ENCODE results near the gene HUWE1. TPM values are rescaled to one million over a fixed set of nuclear protein-coding genes. Genes with fewer than 3 reads are reported as not detected.

The HUWE1 gene
- total and polyA plus RNA-seq, 2 of the 13 experiments (the other 11 are each of a cell fraction or from before 2014, with no cell fraction given): 63.2 to 68.1 TPM

GRCh38 chrX:53654376-53654775 lies 32.1 kb downstream of the HUWE1 start (continued):
- TF ChIP-seq RFX3 (CRISPR knock-in tag; IDR thresholded peaks at IDR 0.05): no peak
- TF ChIP-seq, protein P1, sequence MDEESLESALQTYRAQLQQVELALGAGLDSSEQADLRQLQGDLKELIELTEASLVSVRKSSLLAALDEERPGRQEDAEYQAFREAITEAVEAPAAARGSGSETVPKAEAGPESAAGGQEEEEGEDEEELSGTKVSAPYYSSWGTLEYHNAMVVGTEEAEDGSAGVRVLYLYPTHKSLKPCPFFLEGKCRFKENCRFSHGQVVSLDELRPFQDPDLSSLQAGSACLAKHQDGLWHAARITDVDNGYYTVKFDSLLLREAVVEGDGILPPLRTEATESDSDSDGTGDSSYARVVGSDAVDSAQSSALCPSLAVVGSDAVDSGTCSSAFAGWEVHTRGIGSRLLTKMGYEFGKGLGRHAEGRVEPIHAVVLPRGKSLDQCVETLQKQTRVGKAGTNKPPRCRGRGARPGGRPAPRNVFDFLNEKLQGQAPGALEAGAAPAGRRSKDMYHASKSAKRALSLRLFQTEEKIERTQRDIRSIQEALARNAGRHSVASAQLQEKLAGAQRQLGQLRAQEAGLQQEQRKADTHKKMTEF (CRISPR knock-in tag; IDR thresholded peaks at IDR 0.05): no peak

- no peak for FAIRE-seq
- 100% methylated on average over 3 of the region's 3 CpGs for WGBS (ENCODE audit: low lambda C conversion rate)
- H3K27ac ChIP-seq (ENCODE audit: extremely low read length, insufficient read depth, low read length): no peak overlapping the region
- in situ Hi-C loops (cut with HindIII; ENCODE audit: extremely low pct_ligation_motif_present, low pct_unique_long_range_greater_than_20kb): no loop called here
- no peaks in the 10 kb centered on the region for H3K9me3 ChIP-seq (ENCODE audit: low read length)
- peaks cover 7% of the 10 kb centered on the region for H3K4me1 ChIP-seq (ENCODE audit: insufficient read depth, low read length)
- DNase-seq (ENCODE audit: low spot score): no peak
- H4K20me1 ChIP-seq (ENCODE audit: insufficient read depth, low read length): no peaks in the 10 kb centered on the region
- no peak for ATAC-seq
- no peaks in the 10 kb centered on the region for H3K27me3 ChIP-seq (ENCODE audit: control insufficient read depth in 1 of 2, insufficient read depth in 2 of 2, low read length in 2 of 2)
- no peak overlapping the region for H3K9ac ChIP-seq (ENCODE audit: insufficient read depth, low read depth, low read length)
- no TSS peak for BruUV-seq (replicated peaks)
- peaks cover 5 to 28% of the 10 kb centered on the region in 2 experiments for H3K36me3 ChIP-seq (replicated peaks in 1 of 2; ENCODE audit: control insufficient read depth in 1 of 2, insufficient read depth in 2 of 2, low read length in 2 of 2)
- no peak overlapping the region for H3K4me3 ChIP-seq (replicated peaks in 1 of 3; ENCODE audit: insufficient read depth in 1 of 3, low read depth in 2 of 3, low read length in 3 of 3)
- intact Hi-C loops (cut with micrococcal nuclease; ENCODE audit: unreplicated experiment): no loop called here
- no peak overlapping the region for H2AFZ ChIP-seq (ENCODE audit: low read length)
- ChIA-PET CTCF (ENCODE audit: low intra/inter-chr PET ratio, low total read pairs) (no interaction called here), POLR2A (no interaction called here)
- H3K4me2 ChIP-seq (ENCODE audit: low read depth, low read length): no peak overlapping the region
- TF ChIP-seq RARA (CRISPR knock-in tag; IDR thresholded peaks at IDR 0.05) (no peak), ASH2L (IDR thresholded peaks at IDR 0.05; ENCODE audit: insufficient read length, low read depth, low read length) (no peak), ZHX2 (IDR thresholded peaks at IDR 0.05; ENCODE audit: low read depth) (no peak), ZHX2 (CRISPR knock-in tag; IDR thresholded peaks at IDR 0.05; ENCODE audit: borderline replicate concordance) (no peak), ZNF414 (CRISPR knock-in tag; IDR thresholded peaks at IDR 0.05) (no peak), ZNF616 (CRISPR knock-in tag; IDR thresholded peaks at IDR 0.05; ENCODE audit: low read depth) (no peak), ZNF775 (CRISPR knock-in tag; IDR thresholded peaks at IDR 0.05; ENCODE audit: borderline replicate concordance) (no peak)
- no peaks in the 10 kb centered on the region for H3K79me2 ChIP-seq (ENCODE audit: insufficient read depth, low read length)
Observed at GRCh38 chrX:53644751-53645150, 41.8 kb downstream of the HUWE1 start.
